GM13977 (cell line): Measurements from ENCODE around the gene CLSTN2.

Experiments used
- DNase-seq: peaks from one replicate; pipeline ENCODE4 v3.0.0; 2012; ENCODE audit warnings: low spot score
- CTCF ChIP-seq: IDR thresholded peaks from 2 replicates; pipeline ENCODE4 v1.5.1; 2012; ENCODE audit warnings: mild to moderate bottlenecking, control low read depth; ENCODE audit not compliant: insufficient read depth; ENCODE audit errors: extremely low read depth, missing control alignments
- in situ Hi-C: fragments of 300-500 bp; cut with MboI; formaldehyde crosslinking; loops from one replicate; pipeline ENCODE4 v1.12.0; 2022; ENCODE audit warnings: low sequenced_read_pairs, low pct_unique_long_range_greater_than_20kb, mixed read lengths, inconsistent platforms; ENCODE audit not compliant: unreplicated experiment

CLSTN2 gene

GRCh38 chr3:140443806-140444205 is 508.8 kb downstream of the CLSTN2 start:
- in situ Hi-C loops: no loop called here
- DNase-seq: no peak
- TF ChIP-seq CTCF: no peak

GRCh38 chr3:140446734-140447133 is 511.7 kb downstream of the CLSTN2 start:
- in situ Hi-C loops: no loop called here
- no peak for TF ChIP-seq CTCF
- no peak for DNase-seq

- no peak for DNase-seq
- in situ Hi-C loops: no loop called here
- no peak for TF ChIP-seq CTCF
Observed at GRCh38 chr3:140447136-140447535, 512.2 kb downstream of the CLSTN2 start.

DNA sequence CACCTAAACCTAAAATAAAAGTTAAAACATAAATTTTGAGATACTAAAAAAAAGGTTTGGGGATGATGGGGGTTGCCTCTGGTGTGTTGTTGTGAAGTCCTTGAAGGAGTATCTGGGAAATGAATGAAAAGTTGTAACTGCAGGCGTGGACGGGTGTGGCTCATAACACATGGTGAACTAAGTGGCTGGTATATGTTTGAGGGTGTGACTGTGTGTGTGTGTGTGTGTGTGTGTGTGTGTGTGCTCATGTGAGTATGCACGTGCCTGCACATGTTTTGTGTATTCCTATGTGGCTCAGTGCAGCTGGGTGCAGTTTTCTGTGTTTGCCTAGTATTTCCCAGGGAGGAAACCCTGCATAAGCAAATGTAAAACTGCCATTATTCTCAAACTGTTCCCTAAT is 513.0 kb downstream of the CLSTN2 start:
- TF ChIP-seq CTCF: no peak
- DNase-seq: no peak
- in situ Hi-C loops: no loop called here

DNA sequence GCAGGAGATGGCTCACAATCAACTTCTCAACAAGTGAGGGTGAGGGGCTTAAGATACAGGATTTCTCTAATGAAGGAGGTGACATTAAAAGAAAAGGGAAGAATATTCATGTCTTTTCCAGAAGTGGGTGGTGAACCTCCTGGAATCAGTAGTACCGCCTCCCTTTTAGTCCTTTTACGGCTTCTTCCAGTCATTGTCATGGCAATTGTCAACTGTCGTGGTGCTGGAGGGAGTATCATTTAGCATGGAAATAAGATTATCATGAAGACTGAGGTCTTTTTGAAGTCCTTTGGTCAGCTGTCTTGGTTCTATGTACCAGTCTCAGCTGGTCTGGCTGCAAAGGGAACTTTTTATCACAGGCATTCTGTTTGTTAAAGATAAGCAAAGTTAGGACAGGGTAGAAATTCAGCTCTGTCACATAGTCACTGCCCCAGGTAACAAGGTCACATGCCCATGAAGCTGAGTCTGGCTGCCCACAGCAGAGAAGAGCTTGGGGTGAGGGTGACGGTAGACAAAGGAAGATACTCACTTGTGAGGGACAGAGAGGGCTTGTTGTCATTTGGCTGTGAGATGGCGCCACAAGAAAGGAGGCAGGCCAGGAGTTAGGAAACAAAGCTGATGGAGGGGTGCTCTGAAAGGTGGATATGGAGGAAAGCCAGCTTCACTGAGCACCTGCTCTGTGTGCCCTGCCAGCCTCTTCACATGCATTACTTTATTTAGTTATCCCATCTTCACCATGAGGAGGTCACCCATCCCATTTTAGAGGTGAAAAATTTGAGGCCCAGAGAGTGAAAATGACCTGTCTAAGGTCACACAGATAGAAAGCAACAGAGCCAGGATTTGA is 514.6 kb downstream of the CLSTN2 start:
- in situ Hi-C loops: no loop called here
- DNase-seq: no peak
- TF ChIP-seq CTCF: no peak

GRCh38 chr3:140453750-140454149 is 518.8 kb downstream of the CLSTN2 start:
- in situ Hi-C loops: no loop called here
- no peak for DNase-seq
- TF ChIP-seq CTCF: no peak
